Kidney epithelial cell (primary cell): ENCODE measurements around the gene IFT88. TPM values are rescaled to one million over a fixed set of nuclear protein-coding genes. Genes with fewer than 3 reads are reported as not detected.

Experiments used
- DNase-seq: peaks from one replicate; pipeline ENCODE4 v3.0.0-alpha.2; 2010; ENCODE audit warnings: low read depth
- H3K27me3 ChIP-seq: 2 replicates; pipeline ENCODE4 v1.6.0; 2011; ENCODE audit warnings: low read length; ENCODE audit not compliant: control insufficient read depth, insufficient read depth
- H3K36me3 ChIP-seq: 2 replicates; pipeline ENCODE4 v1.5.1; 2011; ENCODE audit warnings: low read length; ENCODE audit not compliant: control insufficient read depth, insufficient read depth
- H3K4me3 ChIP-seq: 2 replicates; pipeline ENCODE4 v1.5.1; 2011; ENCODE audit warnings: low read depth, mild to moderate bottlenecking, control low read depth, low read length
- total RNA-seq: library from RNA; depleted of rRNA; stranded (reverse); fragments of >200 nt; gene quantifications from 2 replicates; pipeline ENCODE4 v1.2.3, GENCODE V29; 2015
- TF ChIP-seq, protein P1 (sequence below): IDR thresholded peaks from 2 replicates; pipeline ENCODE4 v1.5.1; 2011; ENCODE audit warnings: mild to moderate bottlenecking, moderate library complexity, low read length, control low read depth, inconsistent platforms; ENCODE audit not compliant: insufficient read depth, poor library complexity, severe bottlenecking

The IFT88 gene
- total RNA-seq, 1 donor from 2014 or later = 12.2 TPM

DNA sequence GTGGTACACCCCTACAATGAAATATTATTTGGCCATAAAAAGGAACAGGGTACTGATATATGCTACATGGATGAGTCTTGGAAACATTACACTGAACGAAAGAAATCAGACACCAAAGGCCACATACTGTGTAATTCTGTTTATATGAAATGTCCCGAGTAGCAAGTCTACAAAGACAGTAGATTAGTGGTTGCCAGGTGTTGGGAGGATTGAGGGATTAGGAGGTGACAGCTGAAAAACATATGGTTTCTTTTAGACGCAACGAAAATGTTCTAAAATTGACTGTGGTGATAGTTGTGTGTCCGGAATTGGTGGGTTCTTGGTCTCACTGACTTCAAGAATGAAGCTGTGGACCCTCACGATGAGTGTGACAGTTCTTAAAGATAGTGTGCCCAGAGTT is 171.7 kb downstream of the IFT88 start:
- Histone ChIP-seq H3K4me3 (no peak overlapping the region), H3K27me3 (no peaks in the 10 kb centered on the region), H3K36me3 (no peaks in the 10 kb centered on the region)
- no peak for DNase-seq
- TF ChIP-seq, protein P1, sequence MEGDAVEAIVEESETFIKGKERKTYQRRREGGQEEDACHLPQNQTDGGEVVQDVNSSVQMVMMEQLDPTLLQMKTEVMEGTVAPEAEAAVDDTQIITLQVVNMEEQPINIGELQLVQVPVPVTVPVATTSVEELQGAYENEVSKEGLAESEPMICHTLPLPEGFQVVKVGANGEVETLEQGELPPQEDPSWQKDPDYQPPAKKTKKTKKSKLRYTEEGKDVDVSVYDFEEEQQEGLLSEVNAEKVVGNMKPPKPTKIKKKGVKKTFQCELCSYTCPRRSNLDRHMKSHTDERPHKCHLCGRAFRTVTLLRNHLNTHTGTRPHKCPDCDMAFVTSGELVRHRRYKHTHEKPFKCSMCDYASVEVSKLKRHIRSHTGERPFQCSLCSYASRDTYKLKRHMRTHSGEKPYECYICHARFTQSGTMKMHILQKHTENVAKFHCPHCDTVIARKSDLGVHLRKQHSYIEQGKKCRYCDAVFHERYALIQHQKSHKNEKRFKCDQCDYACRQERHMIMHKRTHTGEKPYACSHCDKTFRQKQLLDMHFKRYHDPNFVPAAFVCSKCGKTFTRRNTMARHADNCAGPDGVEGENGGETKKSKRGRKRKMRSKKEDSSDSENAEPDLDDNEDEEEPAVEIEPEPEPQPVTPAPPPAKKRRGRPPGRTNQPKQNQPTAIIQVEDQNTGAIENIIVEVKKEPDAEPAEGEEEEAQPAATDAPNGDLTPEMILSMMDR = no peak

- TF ChIP-seq, protein P1 = no peak
- H3K27me3 ChIP-seq = no peaks in the 10 kb centered on the region
- H3K36me3 ChIP-seq = no peaks in the 10 kb centered on the region
- DNase-seq = no peak
- no peak overlapping the region for H3K4me3 ChIP-seq
Measured at GRCh38 chr13:20740021-20740420, 173.1 kb downstream of the IFT88 start.

Other genes starting within 250 kb of the IFT88 start
- gene CRYL1, start 41.3 kb upstream of the IFT88 start, total RNA-seq = 33.2 and 36.4 TPM in 2 replicates
- 0.46 and 0.89 TPM in 2 replicates for gene IL17D, start 136.5 kb downstream of the IFT88 start, total RNA-seq
- gene EEF1AKMT1, start 206.8 kb downstream of the IFT88 start, total RNA-seq = 11.4 and 11.9 TPM in 2 replicates